Activated CD4-positive, alpha-beta T cell treated with anti-CD3 and anti-CD28 coated beads, Interleukin-2, amount 50 U/mL, for 48 hours (primary cell): ENCODE measurements around the gene ZIM2.

Experiments used
- DNase-seq, 2 experiments: peaks; one replicate each; pipeline ENCODE4 v3.0.0-alpha.2; 2020

The ZIM2 gene

DNA sequence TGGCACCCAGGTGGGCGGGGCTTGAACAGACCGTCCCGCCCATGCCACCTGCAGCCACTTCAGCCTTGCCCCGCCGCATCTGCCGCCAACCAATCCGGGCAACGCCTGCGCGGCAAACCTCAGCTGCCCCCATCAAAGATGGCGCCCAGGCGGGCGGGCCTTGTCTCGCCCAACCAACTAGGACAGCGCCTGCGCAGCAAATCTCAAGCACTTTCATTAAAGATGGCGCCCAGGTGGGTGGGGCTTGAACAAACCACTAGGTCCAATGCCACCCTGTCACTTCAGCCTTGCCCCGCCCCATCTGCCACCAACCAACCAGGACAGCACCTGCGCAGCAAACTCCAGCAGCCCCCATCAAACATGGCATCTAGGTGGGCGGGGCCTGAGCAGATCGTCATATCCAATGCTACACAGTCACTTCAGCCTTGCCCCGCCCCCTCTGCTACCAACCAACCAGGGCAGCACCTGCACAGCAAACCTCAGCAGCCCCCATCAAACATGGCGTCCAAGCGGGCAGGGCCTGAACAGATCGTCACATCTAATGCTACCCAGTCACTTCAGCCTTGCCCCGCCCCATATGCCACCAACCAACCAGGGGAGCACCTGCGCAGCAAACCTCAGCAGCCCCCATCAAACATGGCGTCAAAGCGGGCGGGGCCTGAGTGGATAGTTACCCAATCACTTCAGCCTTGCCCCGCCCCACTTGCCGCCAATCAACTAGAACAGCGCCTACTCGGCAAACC is 1.4 kb downstream of the ZIM2 start:
- DNase-seq, result no peak

GRCh38 chr19:56838024-56838908 is 2.3 kb downstream of the ZIM2 start:
- DNase-seq, result no peak

GRCh38 chr19:56837492-56838023 is 3.0 kb downstream of the ZIM2 start:
- DNase-seq, result no peak

- no peak for DNase-seq
Observed at GRCh38 chr19:56837004-56837403, 3.5 kb downstream of the ZIM2 start.

- DNase-seq, result no peak
Observed at GRCh38 chr19:56836059-56836458, 4.5 kb downstream of the ZIM2 start.

GRCh38 chr19:56835401-56835800 is 5.1 kb downstream of the ZIM2 start:
- no peak for DNase-seq

DNA sequence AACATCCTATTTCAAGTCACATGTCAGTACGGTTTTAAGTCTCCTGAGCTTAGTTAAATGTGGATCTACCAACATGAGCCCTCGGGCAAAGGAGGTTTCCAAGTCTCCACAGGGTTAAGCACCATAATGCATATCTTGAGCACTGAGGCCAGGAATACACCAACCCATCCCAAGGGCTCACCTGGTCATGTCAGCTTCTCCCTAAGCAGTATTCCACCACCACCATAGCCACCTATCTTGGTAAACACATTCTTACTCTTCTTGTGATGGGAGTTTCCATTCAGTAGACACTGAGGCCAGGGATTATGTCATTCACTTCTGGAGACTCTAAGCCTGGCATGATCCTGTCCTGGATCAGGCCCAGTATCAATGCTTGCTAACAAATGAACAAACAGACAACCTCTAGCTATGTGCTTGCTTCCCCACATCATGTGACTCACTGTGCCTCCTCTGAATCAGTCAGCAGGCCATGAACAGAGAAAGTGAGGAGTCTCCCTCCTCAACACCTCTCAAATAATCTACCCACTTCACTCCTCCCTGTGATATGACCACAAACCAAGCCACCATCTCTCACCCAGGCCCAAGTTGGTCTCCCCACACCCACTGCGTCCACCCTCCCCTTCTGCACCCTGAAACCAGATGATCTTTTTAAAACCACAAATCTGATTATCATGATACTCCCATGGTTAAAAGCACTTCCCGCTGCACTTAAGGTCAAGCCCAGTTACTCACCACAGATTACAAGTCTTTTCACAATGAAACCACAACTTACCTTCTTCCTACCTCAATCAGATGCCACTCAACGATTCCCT is 5.8 kb downstream of the ZIM2 start:
- DNase-seq, result no peak

- no peak for DNase-seq
Observed at GRCh38 chr19:56832352-56832928, 8.1 kb downstream of the ZIM2 start.

DNA sequence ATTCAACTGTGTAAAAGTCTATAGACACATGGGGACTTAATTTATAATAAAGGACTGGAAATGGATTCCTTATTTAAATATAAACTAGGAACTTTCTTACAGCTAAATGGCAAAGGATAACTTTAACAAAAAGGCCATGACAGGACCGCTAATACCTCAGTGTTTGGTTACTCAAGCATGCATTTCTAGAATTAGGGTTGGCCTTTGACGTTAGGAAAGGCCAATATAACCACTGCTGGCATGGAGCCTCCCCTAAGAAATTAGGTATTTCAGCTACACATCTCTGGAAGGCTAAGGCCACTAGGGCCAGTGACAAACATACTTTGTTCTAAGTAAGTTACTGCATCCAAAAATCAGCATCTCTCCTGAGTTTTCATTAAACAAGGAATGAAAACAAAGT is 9.3 kb downstream of the ZIM2 start:
- no peak for DNase-seq

- no peak for DNase-seq
Observed at GRCh38 chr19:56829596-56829995, 10.9 kb downstream of the ZIM2 start.

- no peak for DNase-seq
Observed at GRCh38 chr19:56827708-56828107, 12.8 kb downstream of the ZIM2 start.

DNA sequence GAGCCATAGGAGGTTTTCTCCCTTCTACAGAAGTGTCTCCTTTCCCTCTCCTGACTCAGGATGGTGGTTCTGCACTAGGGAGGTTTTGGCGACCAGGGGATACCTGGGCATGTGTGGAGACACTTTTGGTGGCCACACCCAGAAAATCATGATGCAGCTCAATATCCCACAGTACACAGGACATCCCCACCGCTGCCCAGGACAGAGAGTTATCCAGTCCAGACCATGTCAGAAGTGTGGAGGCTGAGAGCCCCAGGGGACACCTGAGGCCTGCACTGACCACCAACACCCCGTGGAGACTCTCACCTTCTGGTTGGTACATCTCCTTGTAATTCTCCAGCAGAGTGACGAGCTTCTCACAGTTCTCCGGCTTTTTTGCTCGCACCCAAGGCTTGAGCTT is 16.6 kb downstream of the ZIM2 start:
- no peak for DNase-seq

DNA sequence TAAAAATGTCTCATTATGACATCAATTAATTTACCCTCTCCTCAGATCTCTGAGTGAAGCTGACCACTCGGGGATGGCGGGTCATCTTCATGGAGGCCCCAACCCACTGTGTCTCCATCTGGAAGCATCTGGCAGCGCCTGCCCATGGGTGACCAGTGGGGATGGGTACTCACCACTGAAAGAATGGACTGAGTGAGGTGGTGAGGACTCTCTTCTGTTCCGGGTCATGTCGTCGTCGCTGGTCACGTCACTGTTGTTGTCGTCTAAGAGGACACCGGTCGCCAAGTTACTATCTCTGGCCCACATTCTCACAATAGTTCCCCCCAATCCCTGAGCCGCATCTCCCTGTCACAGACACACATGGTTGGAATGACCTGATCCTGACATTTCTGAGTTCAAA is 17.1 kb downstream of the ZIM2 start:
- DNase-seq, result no peak

DNA sequence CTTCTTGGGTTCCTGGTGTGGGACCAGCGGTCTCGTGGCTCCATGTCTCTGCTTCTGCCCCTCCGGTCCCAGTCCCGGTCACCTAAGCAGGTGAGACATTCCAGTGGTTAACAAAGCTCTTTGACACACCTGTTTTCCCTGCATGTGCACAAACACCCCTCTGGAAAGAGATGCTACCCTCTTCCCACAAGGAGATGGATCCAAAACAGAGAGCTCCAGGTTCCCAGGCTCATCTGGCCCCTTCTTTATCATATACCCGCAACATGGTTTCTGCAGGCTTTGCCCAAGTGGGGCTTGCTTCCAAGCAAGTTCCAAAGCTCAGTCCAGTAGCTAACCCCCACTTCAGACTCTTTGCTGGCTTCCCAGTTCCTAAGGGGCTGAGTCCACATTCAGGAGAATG is 17.8 kb downstream of the ZIM2 start:
- no peak for DNase-seq

GRCh38 chr19:56821675-56822074 is 18.9 kb downstream of the ZIM2 start:
- no peak for DNase-seq

DNA sequence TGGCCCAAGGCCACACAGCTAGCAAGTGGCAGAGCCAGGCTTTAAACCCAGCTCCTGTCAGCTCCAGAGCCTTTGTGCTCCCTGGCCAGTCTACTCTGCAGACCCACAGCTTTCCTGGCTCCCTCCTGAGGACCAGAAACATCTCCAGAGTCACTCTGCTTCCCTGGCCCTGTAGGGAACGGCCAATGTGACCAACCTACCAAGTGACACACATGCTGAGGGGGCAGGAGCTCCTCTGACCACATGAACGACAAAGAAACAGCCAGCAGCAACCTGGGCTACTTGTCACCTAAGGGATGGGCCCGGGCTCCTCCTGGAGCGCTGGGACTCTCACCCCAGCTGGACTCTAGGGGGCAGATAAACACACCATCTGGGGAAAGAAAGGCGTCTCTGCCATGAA is 19.3 kb downstream of the ZIM2 start:
- no peak for DNase-seq

DNA sequence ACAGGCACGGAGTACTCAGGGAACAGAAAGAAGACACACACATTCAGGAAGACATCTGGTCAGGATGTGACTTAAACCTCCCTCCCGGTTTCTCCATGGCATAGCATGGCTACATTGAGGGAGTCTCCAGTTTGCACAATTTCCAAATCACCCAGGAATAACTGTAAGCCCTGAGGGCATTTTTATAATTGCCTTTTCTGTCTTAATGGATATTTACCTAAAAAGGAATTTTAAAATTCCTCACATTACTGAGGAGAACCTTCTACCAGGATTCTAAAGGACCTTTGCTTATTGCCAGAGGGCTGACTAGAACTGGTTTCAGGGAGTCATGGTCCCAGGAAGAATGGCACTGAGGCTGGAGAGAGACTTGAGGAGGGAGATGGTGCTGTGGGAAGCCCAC is 21.4 kb downstream of the ZIM2 start:
- no peak for DNase-seq

DNA sequence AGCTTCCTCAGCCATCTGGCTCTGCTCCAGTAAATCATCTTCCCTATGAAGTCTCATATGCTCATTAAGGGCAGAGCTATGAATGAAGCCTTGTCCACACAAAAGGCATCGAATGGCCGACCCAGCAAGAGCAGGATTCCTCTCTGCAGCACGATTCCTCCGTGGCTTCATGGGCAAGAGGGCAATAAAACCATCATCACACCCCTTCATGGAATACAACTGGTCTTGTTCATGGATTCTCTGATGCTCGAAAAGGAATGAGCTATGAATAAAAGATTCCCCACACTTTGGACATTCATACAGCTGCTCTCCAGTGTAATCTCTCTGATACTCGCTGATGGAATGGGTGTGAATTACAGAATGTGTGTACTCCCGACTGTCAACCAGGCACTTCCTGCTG is 25.9 kb downstream of the ZIM2 start:
- DNase-seq, result no peak

DNA sequence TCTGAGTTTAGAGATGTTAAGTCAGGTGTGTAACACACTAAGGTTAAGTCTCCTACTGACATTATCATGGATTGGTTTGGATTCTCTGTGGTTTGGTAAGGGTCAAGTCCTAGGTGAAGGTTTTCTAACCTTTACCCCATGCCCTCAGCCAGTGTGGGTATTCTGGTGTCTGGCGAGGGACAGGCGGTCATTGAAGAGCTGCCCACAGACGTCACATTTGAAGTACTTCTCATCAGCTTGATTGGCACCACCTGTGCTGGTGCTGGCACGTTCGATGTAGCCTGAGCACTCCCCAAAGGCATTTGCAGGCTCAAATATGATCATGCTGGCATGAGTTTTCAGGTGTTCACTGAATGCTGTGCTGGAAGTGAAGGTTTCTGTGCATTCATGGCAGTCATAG is 27.0 kb downstream of the ZIM2 start:
- DNase-seq, result no peak

- DNase-seq, result no peak
Observed at GRCh38 chr19:56811480-56811879, 29.0 kb downstream of the ZIM2 start.

- DNase-seq, result no peak
Observed at GRCh38 chr19:56810260-56810659, 30.3 kb downstream of the ZIM2 start.

DNA sequence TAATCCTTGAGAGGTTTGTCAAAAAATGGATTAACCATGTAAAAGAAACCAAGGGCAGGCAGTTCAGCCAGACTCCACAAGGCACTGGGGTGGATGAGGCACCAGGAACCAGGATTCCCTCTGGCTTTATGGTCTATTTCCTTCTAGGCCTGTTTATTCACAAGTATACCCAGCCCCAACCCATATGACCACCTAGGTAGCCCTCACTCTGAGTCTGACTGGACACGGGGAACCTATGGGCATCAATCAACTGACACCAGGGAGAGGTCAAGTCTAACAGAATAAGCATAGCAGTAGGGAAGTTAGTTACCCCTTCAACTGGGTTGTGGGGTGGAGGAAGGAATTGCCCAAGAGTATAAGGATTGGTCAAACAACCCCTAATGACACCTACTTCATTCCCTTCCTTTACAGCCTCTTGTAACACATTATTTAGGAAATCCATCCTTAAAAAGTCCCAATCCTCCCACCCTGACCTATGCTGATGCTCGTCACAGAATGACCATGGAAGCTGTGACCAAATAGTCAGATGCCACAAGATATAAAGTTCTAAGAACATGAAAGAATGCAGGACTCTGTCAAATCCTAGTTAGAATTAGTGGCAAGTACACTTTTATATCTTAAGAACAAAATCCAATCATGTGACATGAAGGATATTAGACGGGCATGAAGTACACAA is 31.7 kb downstream of the ZIM2 start:
- DNase-seq, result no peak
